Placental epithelial cell (primary cell): Measurements from ENCODE around the gene PGP. TPM values are rescaled to one million over a fixed set of nuclear protein-coding genes. Genes with fewer than 3 reads are reported as not detected.

ENCODE experiments used
- total RNA-seq: library from RNA; depleted of rRNA; stranded (reverse); fragments of >200 nt; gene quantifications from 2 replicates; pipeline ENCODE4 v1.2.3, GENCODE V29; 2012

Gene PGP
- total RNA-seq: 13.3 and 23.1 TPM in 2 replicates

GRCh38 chr16:2214719-2214968 is at the start of gene PGP:
Gene PGP (minus strand): TSS chr16:2214840. CDS start chr16:2214777, 63 bp downstream.

GRCh38 chr16:2251296-2252111 is 36.9 kb upstream of the PGP start, which contains the start of gene ECI1:
Gene ECI1 (minus strand): TSS chr16:2251587. CDS start chr16:2251566, 21 bp downstream.

GRCh38 chr16:2236337-2237101 is 21.9 kb upstream of the PGP start, which contains the start of gene DNASE1L2:
Gene DNASE1L2 (plus strand): TSS chr16:2236444. CDS start chr16:2236817, 373 bp downstream.

GRCh38 chr16:2223221-2223941 is 8.7 kb upstream of the PGP start, which contains the start of gene E4F1:
Gene E4F1 (plus strand): TSS chr16:2223591. CDS start chr16:2223614, 23 bp downstream.

GRCh38 chr16:2210386-2211365 is 4.0 kb downstream of the PGP start, which contains the start of gene BRICD5:
Gene BRICD5 (minus strand): TSS chr16:2210863. CDS start chr16:2210833, 30 bp downstream.

GRCh38 chr16:2205104-2205966 is 9.3 kb downstream of the PGP start, which contains the start of gene MLST8:
Gene MLST8 (plus strand): TSS chr16:2205454. CDS start chr16:2206086, 632 bp downstream.

GRCh38 chr16:2196162-2196980 is 18.3 kb downstream of the PGP start, which contains the start of gene CASKIN1:
Gene CASKIN1 (minus strand): TSS chr16:2196605. CDS start chr16:2196432, 173 bp downstream.

Other genes with a start within 250 kb of the PGP start
- not detected in 2 replicates for gene RNF151, start 248.0 kb downstream of the PGP start, total RNA-seq
- 27.1 and 50.1 TPM in 2 replicates for gene TBL3, start 242.8 kb downstream of the PGP start, total RNA-seq
- 1.6 and 2.1 TPM in 2 replicates for gene NOXO1, start 233.4 kb downstream of the PGP start, total RNA-seq
- gene GFER, start 230.6 kb downstream of the PGP start, total RNA-seq: 13.0 and 14.9 TPM in 2 replicates
- 3.5 and 4.4 TPM in 2 replicates for gene SYNGR3, start 224.9 kb downstream of the PGP start, total RNA-seq
- 20.4 and 23.4 TPM in 2 replicates for gene ZNF598, start 205.0 kb downstream of the PGP start, total RNA-seq
- gene NPW, start 195.1 kb downstream of the PGP start, total RNA-seq: 0.33 and 0.39 TPM in 2 replicates
- gene NHERF2, start 187.9 kb downstream of the PGP start, total RNA-seq: 8.2 and 22.6 TPM in 2 replicates
- gene NTHL1, start 167.0 kb downstream of the PGP start, total RNA-seq: 7.9 and 22.7 TPM in 2 replicates
- gene TSC2, start 166.9 kb downstream of the PGP start, total RNA-seq: 82.8 and 95.0 TPM in 2 replicates
- gene PKD1, start 78.9 kb downstream of the PGP start, total RNA-seq: 62.6 and 99.7 TPM in 2 replicates
- gene RAB26, start 66.2 kb downstream of the PGP start, total RNA-seq: 0.33 and 0.39 TPM in 2 replicates
- gene TRAF7, start 59.1 kb downstream of the PGP start, total RNA-seq: 45.5 and 88.8 TPM in 2 replicates
- under 0.01 TPM in 1 of 2 replicates, not detected in the other for gene CASKIN1, start 18.2 kb downstream of the PGP start, total RNA-seq
- gene MLST8, start 9.4 kb downstream of the PGP start, total RNA-seq: 24.3 and 82.3 TPM in 2 replicates
- 1.2 and 22.8 TPM in 2 replicates for gene BRICD5, start 4.0 kb downstream of the PGP start, total RNA-seq
- gene E4F1, start 8.8 kb upstream of the PGP start, total RNA-seq: 26.1 and 31.8 TPM in 2 replicates
- gene DNASE1L2, start 21.6 kb upstream of the PGP start, total RNA-seq: 0.22 and 2.0 TPM in 2 replicates
- 20.0 and 35.1 TPM in 2 replicates for gene ECI1, start 36.7 kb upstream of the PGP start, total RNA-seq
- 85.6 and 129 TPM in 2 replicates for gene RNPS1, start 53.3 kb upstream of the PGP start, total RNA-seq
- gene ABCA3, start 125.9 kb upstream of the PGP start, total RNA-seq: under 0.01 TPM in 2 replicates
- 15.7 and 16.1 TPM in 2 replicates for gene CCNF, start 214.6 kb upstream of the PGP start, total RNA-seq
- gene TEDC2, start 245.3 kb upstream of the PGP start, total RNA-seq: 3.9 and 8.7 TPM in 2 replicates